Activated T-cell treated with anti-CD3 and anti-CD28 coated beads, Interleukin-2, amount 50 U/mL, for 48 hours (primary cell): Measurements from ENCODE around the gene TTC24.
"Not testable (repeated sequence)": the region's sequence is repeated elsewhere in the genome, so short reads cannot be mapped to it uniquely, and the experiment has no call there.

Experiments
- DNase-seq, 2 experiments: peaks; one replicate each; pipeline ENCODE4 v3.0.0-alpha.2; 2020

TTC24 gene

DNA sequence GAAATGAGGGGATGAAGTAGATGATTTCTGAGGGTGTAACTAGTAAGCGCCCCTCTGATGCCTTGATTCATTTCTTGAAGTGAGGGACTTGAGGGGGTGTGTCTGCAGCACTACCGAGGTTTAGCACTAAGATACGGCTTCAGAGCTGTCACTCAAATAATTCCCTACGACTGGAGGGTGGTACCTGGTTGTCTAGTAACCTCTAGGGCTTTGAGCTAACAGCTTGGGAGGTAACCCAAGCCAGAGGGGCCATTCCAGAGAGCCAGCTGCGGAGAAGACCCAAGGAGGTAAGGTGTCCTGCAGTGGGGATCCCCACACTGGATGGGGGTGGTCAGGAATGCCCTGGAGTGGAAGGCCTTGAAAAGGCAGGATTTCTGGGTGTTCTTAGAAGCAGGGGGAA lies at the start of gene TTC24:
Gene TTC24, plus strand, starts transcription at position 252 of the 400 bp plus-strand sequence. CDS start 1,642 bp downstream, outside the sequence.
- no peak for DNase-seq

DNA sequence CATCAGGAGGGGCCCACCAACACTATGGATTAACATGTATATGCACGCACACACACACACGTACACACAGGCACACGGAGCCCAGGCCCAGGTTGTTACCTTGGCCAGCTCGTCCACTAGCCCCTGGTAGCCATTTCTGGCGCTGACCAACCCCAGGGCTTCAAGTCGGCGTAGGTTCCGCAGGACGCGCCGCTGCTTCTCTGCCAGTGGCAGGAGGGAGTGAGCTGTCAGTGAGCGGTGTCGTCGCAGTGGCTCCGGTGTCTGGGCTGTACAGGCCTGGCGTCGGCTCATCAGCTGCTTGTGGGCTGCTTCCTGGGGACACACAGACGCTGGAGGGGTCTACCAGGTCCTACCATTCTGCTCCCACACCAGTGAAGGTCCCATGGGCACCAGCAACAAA lies 49.5 kb upstream of the TTC24 start:
- DNase-seq, result no peak

DNA sequence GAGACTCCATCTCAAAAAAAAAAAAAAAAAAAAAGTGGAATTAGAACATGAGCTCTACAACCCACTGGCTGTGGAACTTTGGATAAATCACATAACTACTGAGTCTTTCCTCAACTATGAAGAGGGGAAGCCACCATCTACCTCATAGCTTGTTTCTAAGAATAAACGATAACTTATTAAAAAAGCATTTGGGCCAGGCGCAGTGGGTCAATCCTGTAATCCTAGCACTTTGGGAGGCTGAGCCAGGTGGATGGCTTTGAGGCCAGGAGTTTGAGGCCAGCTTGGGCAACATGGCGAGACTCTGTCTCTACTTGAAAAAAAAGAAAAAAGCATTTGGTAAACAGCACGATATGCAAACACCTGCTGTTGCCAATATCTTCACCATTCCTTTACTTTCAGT lies 47.1 kb upstream of the TTC24 start:
- no peak for DNase-seq

GRCh38 chr1:156533568-156534220 lies 45.8 kb upstream of the TTC24 start:
- DNase-seq, result no peak

DNA sequence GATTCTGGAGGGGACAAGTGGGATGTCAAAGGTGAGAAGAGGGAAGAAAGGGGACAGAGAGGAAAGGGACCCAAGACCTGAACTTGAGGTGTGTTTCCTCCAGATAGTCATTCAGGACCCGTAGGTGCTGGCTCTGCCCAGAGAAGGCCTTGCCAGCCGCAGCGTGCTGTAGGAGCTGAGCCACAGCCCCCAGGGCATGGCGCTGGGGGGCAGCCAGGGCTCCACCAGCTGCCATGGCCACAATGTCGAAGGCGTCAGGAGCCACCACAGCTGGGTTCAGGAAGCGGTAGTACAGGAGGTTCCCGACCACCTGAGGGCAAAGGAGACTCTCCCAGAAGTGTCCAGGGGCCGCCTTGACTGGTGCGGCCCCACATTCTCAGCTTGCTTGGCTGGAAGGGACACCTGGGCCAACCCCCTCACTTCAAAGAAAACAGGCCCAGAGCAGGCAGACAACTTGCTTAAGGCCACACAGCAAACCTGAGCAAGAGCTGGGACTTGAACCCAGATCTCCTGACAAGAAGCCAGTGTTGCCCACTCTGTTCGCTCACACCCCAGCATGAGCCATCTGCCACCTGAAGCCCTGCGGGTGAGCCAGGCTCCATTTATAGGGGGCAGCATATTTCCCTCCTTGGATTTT lies 45.0 kb upstream of the TTC24 start:
- DNase-seq, result no peak

- no peak for DNase-seq
Measured at GRCh38 chr1:156537027-156537426, 42.5 kb upstream of the TTC24 start.

- DNase-seq, result no peak
Measured at GRCh38 chr1:156538711-156539440, 40.6 kb upstream of the TTC24 start.

DNA sequence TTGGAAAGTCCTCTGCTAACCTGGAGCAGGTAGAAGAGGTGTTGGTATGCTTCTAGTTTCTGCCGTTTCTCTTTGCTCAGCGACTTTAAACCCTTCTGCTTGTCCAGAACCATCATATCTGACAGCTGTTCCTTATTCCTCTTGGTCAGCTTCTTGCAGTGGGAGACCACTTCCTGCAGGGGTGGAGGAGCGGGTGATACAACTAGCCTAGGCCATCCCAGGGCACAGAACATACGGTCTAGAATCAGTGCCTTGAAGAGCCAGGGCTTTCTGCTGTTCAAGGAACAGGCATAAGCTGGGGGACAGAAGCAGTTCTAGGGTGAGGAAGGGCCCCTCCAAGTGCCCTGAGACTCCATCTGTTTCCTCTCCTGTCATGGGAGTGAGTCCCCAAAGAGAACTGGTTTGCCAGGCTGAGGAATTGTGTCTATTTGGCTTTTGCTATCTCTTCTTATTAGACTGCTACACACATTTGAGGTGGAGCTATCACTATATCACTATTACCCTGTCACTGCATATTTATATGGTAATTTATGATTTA lies 39.6 kb upstream of the TTC24 start:
- no peak for DNase-seq

GRCh38 chr1:156540955-156541354 lies 38.6 kb upstream of the TTC24 start:
- no peak for DNase-seq

GRCh38 chr1:156543066-156543465 lies 36.5 kb upstream of the TTC24 start:
- DNase-seq, result no peak

DNA sequence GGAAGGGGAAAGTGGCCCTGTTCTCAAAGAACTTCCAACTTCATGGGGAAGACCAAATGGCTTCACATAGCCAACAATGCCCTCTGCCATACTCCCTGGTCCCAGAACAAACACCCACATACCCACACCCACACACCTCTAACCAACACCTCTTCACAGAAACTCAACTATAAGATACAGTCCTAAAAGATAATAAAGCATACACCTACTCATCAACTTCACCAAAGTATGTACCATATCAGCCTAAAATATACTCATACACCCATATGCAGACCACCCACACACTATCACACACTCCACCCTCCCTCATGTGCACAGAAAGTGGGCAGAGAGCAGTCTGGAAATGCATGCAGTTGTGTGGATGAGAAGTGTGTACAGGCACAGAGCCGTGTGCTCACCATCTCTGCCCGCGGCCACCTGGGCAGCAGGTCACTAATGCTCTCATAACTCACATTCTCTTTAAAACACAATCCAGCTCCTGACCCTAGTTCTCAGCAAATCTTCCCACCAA lies 34.9 kb upstream of the TTC24 start:
- no peak for DNase-seq

- DNase-seq, result no peak
Measured at GRCh38 chr1:156546267-156546666, 33.3 kb upstream of the TTC24 start.

DNA sequence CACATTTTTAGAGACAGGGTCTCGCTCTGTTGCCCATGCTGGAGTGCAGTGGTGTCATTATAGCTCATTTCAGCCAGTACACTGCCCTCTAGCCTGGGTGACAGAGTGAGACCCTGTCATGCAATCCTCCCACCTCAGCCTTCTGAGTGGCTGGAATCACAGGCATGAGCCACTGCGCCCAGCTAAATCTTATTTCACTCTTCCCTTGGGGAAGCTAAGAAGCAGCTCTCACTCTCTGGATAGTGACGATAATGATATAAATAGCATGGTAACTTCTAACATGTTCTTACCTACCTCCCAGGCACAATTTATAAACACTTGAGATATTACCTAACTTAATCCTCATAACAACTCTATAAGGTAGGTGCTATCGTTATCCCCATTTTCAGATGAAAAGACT lies 32.1 kb upstream of the TTC24 start:
- no peak for DNase-seq

- DNase-seq, result no peak
Measured at GRCh38 chr1:156547982-156548381, 31.5 kb upstream of the TTC24 start.

GRCh38 chr1:156549390-156549789 lies 30.1 kb upstream of the TTC24 start:
- no peak for DNase-seq

DNA sequence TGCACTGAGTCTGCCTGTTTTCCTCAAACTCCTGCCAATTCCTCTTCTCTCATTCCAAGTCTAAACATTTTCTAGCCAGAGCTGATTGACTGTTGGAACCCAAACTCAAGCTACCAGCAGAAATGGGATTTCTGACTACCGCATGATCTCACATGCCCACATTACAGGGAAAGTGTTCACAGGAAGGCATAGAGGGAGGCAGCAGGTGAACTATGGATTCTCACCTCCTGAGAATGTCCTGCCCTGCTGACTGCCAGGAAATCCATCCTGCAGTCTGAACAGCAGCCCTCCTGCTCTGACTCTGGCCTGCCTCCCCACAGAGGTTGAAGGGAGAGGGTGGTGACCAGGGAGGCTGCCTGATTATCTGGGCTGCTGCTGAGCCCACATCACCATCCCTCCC lies 29.7 kb upstream of the TTC24 start:
- no peak for DNase-seq

DNA sequence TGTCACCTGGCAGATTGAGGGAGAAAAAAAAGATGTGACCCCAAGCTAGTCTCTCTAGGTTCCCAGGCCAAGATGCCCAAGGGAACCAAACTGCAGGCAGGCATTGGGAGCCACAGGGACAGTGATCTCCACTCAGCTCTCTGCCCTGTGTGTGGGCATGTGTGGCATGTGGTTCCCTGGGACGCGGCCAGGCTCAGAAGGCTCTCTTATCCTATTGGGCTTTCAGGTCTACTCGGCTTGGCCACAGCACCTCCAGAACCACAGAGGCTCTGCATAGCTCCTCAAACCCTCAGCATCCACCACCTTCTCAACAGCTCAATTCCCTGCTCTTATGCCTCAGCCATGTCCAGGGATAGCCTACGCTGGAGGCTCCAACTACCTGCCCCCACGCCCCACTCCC lies 29.2 kb upstream of the TTC24 start:
- no peak for DNase-seq

DNA sequence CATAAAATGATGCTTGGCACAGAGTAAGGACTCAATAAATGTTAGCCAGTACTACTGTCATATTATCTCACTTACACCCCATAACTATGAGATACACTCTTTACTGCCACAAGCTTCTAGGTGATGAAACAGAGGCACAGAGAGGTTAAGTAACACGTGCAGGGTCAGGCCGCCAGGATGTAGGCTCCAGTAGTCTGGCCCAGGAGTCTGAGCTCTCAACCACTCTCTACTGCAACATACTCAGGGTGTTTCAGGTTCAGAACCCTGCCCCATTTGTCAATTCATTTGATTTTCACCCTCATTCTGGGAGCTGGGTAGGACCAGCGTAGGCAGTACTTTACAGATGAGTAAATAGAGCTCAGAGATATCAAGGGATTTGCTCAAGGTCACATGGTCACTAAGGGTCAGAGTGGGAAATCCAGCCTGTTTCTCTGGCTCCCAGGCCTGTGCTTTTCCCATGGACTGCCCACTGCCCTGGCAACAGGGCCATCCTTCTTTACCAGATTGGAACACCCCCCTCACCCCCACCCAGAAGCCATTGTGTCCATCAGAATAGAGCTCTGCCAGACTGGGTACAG lies 28.4 kb upstream of the TTC24 start:
- no peak for DNase-seq

DNA sequence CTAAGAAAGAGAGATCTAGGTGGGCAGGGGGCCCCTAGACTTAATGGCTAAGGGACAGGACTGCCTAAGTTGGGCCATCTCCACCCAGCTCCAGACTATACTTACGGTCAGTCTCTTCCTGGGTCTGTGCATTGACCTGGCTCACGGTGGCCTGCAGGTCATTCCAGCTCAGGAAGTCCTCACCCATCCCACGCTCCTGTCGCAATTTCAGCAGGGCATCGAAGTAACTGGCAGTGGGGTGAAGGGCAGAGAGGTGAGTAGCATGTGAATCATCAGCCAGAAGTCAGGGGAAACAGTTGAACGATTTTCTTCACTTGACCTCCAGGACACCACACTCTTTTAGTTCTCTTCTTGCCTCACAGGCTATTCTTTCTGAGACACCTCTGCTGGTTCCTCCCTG lies 27.7 kb upstream of the TTC24 start:
- no peak for DNase-seq

- DNase-seq, result no peak
Measured at GRCh38 chr1:156552518-156552917, 27.0 kb upstream of the TTC24 start.

DNA sequence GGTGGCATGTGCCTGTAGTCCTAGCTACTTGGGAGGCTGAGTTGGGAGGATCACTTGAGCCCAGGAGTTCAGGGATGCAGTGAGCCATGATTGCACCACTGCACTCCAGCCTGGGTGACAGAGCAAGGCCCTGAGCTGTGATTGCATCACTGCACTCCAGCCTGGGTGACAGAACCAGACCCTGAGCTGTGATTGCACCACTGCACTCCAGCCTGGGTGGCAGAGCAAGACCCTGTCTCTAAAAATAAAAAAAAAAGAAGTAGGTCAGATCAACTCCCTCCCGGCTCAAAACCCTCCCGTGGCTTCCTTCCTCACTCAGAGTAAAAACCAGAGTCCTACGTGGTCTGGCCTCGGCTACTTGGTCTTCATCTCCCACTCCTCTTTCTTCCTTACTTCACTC lies 26.6 kb upstream of the TTC24 start:
- not testable (repeated sequence) for DNase-seq

GRCh38 chr1:156553860-156554485 lies 25.6 kb upstream of the TTC24 start:
- DNase-seq, result no peak

- DNase-seq, result no peak
Measured at GRCh38 chr1:156554971-156555370, 24.6 kb upstream of the TTC24 start.
